AG04450 (cell line): ENCODE results near the gene BAHCC1. TPM values are rescaled to one million over a fixed set of nuclear protein-coding genes. Genes with fewer than 3 reads are reported as not detected.

ENCODE experiments used
- CTCF ChIA-PET: fragments of 300-600, 350-600 bp; formaldehyde crosslinking; extraction: SDS; loops from one replicate; lab custom pipeline; 2022; ENCODE audit warnings: antibody characterized with exemption, inconsistent platforms; lab: Charles Lee
- POLR2A ChIA-PET: fragments of 350-600 bp; formaldehyde crosslinking; extraction: SDS; loops from one replicate; lab custom pipeline; 2021; ENCODE audit warnings: antibody characterized with exemption, inconsistent platforms; lab: Yijun Ruan, JAX
- DNase-seq: peaks from one replicate; pipeline ENCODE4 v3.0.0-alpha.2; 2011; ENCODE audit warnings: low read depth, low spot score
- H3K27ac ChIP-seq: one replicate; pipeline ENCODE4 v1.5.1; 2012; ENCODE audit warnings: low read depth, low read length, control low read depth
- H3K27me3 ChIP-seq: one replicate; pipeline ENCODE4 v1.6.0; 2012; ENCODE audit warnings: low read length; ENCODE audit not compliant: control insufficient read depth, insufficient read depth
- H3K4me3 ChIP-seq: 2 replicates; pipeline ENCODE4 v1.5.1; 2011; ENCODE audit warnings: mild to moderate bottlenecking, low read depth, low read length, control low read depth
- H3K9me3 ChIP-seq: 2 replicates; pipeline ENCODE4 v1.5.1; 2012; ENCODE audit warnings: low read length; ENCODE audit not compliant: control insufficient read depth, insufficient read depth
- polyA plus RNA-seq: library from polyadenylated mRNA; depleted of rRNA; stranded (reverse); fragments of >200 nt; gene quantifications from 2 replicates; pipeline ENCODE4 v1.2.3, GENCODE V29; 2011
- TF ChIP-seq, protein P1 (sequence below): IDR thresholded peaks from 2 replicates; pipeline ENCODE4 v1.5.1; 2011; ENCODE audit warnings: low read depth, low read length, control low read depth, inconsistent platforms

Gene BAHCC1
- polyA plus RNA-seq, 1 experiment, result 1.3 TPM

DNA sequence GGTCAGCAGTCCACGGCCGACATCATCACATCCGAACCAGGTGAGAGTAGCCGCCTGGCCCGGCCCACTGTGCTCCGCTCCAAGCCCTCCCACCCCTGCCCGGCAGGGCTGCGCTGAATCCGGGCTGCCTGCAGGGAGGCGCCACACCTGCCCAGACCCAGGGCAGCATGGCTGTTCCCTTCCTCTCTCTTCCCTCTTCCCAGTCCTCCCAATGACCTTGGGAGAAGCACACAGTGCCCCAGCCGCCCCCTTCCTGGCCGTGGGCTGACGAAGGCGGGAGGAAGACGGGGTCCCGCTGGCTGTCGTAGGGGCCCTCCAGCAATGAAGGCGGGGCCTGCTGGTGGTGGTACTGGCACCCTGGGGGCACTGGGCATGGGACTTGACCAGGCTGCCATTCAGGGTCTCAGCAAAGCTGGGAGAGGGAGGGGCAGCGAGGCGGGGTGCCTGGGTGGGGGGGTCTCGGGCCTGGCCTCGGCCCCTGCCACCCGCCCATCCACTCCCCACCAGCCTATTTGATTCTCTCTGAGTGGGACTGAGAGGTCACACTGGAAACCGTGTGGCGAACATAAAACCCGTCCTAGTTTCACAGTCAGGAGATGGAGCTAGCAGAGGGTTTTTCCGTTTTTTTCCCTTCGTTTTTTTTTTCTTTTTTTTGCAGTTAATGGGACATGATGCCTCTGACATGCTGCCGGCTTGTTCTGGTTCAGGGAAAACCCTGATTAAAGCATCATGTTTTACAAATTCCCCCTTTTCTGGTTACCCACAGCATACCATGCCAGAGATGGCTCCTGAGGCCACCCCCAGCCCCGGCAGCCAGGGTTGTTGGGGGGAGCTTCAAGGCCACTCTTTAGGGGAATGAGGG, 50.6 kb downstream of the BAHCC1 start:
- ChIA-PET CTCF (no interaction called here), POLR2A (interaction anchor here (0.6 kb wide), 1 partner anchor 68 kb away, joined by 3 read pairs; no protein-coding TSS in a partner anchor)
- no peak for DNase-seq
- Histone ChIP-seq H3K27me3 (no peaks in the 10 kb centered on the region), H3K4me3 (no peak overlapping the region), H3K27ac (no peak overlapping the region), H3K9me3 (no peaks in the 10 kb centered on the region; the same call in 1 of the 2 replicates)
- TF ChIP-seq, protein P1, sequence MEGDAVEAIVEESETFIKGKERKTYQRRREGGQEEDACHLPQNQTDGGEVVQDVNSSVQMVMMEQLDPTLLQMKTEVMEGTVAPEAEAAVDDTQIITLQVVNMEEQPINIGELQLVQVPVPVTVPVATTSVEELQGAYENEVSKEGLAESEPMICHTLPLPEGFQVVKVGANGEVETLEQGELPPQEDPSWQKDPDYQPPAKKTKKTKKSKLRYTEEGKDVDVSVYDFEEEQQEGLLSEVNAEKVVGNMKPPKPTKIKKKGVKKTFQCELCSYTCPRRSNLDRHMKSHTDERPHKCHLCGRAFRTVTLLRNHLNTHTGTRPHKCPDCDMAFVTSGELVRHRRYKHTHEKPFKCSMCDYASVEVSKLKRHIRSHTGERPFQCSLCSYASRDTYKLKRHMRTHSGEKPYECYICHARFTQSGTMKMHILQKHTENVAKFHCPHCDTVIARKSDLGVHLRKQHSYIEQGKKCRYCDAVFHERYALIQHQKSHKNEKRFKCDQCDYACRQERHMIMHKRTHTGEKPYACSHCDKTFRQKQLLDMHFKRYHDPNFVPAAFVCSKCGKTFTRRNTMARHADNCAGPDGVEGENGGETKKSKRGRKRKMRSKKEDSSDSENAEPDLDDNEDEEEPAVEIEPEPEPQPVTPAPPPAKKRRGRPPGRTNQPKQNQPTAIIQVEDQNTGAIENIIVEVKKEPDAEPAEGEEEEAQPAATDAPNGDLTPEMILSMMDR, result no peak

DNA sequence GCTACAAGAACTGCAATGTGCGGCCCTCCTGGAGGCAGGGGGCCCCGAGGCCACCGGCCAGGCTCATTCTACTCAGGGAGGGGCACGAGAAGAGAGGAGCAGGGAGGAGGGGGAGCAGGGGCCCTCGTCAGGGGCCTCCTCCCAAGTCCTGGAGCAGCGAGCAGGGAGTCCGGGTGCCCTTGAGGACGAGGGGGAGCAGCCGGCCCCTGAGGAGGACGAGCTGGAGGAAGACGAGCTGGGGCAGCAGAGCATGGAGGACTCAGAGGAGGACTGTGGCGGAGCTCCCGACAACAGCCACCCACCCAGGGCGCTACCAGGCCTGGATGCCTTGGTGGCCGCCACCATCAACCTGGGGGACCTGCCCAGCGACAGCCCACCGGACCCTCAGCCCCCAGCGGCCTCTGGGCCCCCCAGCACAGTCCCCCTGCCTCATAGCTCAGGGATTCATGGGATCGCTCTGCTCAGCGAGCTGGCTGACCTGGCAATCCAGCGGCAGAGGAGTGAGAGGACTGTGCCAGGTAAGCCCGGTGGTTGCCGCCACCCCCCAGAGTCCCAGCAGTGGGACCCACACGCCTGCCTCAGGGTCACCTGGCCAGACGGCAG, 52.2 kb downstream of the BAHCC1 start:
- H3K27me3 ChIP-seq, result no peaks in the 10 kb centered on the region
- TF ChIP-seq, protein P1, result no peak
- CTCF ChIA-PET, result no interaction called here
- DNase-seq, result no peak
- no peak overlapping the region for H3K27ac ChIP-seq
- POLR2A ChIA-PET, result no interaction called here
- no peak overlapping the region for H3K4me3 ChIP-seq
- no peaks in the 10 kb centered on the region; the same call in 1 of the 2 replicates for H3K9me3 ChIP-seq

DNA sequence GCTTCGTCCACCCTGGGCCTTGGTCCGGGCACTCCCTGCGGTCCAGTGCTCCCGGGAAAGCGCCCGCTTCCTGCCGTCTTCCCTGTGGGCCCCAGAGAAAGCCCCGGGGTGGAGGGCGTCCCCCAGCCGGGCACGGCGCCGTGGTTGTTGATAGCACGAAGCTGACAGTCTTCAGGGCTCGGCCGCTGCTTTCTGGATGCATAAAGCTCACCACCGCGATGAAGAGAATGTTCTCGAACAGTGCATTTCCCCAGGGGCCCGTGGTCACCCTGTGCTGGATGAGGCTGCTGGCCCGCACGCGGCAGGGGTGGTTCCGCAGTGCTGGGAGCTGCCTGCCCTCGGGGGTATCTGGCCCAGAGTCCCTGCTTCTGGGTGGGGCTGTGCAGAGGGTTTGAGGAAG, 53.2 kb downstream of the BAHCC1 start:
- ChIA-PET CTCF (no interaction called here), POLR2A (no interaction called here)
- TF ChIP-seq, protein P1, result no peak
- Histone ChIP-seq H3K27me3 (no peaks in the 10 kb centered on the region), H3K27ac (no peak overlapping the region), H3K9me3 (no peaks in the 10 kb centered on the region; the same call in 1 of the 2 replicates), H3K4me3 (no peak overlapping the region)
- DNase-seq, result no peak

DNA sequence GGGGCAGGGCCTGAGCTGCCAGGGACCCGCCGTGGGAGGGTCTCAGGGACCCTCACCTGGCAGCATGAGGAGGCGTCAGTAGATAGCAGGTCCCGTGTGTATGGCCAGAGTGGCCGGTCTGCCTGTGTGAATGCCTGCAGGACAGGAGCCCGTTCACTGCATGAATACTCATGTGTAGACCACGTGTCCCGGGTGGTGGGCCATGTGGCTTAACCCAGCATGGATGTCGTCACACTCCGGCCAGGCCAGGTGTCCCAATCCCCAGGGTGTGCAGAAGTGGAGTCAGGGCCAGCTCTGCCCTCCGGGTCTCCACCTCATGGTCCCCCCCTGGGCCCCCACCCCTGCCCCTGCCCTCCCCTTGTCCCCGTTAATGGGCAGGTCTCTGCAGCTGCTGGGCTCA, 53.7 kb downstream of the BAHCC1 start:
- Histone ChIP-seq H3K9me3 (no peaks in the 10 kb centered on the region; the same call in 1 of the 2 replicates), H3K27ac (no peak overlapping the region), H3K27me3 (no peaks in the 10 kb centered on the region), H3K4me3 (no peak overlapping the region)
- DNase-seq, result no peak
- CTCF ChIA-PET, result no interaction called here
- POLR2A ChIA-PET, result no interaction called here
- TF ChIP-seq, protein P1, result no peak

DNA sequence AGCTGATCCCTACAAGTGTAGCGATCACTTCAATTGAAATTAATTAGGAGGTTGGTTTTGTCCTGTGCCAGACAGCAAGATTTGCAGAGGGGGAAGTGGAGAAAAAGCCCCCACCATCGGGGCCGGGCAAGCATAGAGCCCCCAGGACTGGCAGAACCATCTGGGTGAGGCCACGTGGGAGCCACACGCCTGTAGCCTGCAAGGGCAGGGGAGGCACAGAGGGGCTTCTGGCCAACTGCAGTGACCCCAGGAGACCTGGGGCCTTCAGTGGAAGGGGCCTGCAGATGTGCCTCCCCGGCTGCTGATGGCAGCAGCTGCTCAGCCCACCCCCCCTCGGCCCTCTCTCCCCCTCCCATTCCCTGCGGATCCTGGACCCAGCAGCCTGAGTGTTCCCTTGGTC, 54.1 kb downstream of the BAHCC1 start:
- ChIA-PET CTCF (no interaction called here), POLR2A (no interaction called here)
- Histone ChIP-seq H3K4me3 (no peak overlapping the region), H3K27ac (no peak overlapping the region), H3K9me3 (no peaks in the 10 kb centered on the region; the same call in 1 of the 2 replicates), H3K27me3 (no peaks in the 10 kb centered on the region)
- no peak for DNase-seq
- TF ChIP-seq, protein P1, result no peak
